ENCODE results near the gene ASS1.

- TF ChIP-seq POLR2AphosphoS5 (IDR thresholded peaks at IDR 0.05; ENCODE audit: borderline replicate concordance, low read depth, low read length) (no peak), FOXP2 (optimal IDR thresholded peaks at IDR 0.05; ENCODE audit: control extremely low read depth, extremely low read length, insufficient read depth) (no peak)
Measured at GRCh38 chr9:130399768-130400167, 45.0 kb upstream of the ASS1 start.
